ENCODE results near the gene PROS1. TPM values are rescaled to one million over a fixed set of nuclear protein-coding genes. Genes with fewer than 3 reads are reported as not detected.

PROS1 gene
- polyA plus RNA-seq, 1 donor (not counting 4 experiments of a cell fraction or from before 2014, with no cell fraction given) = 3.8 TPM

GRCh38 chr3:93979850-93980676 lies 6.4 kb upstream of the PROS1 start, which contains the start of gene ARL13B:
Gene ARL13B (plus strand): TSS chr3:93980155. CDS start chr3:93980424, 269 bp downstream.
- Histone ChIP-seq H3K9me1 (ENCODE audit: control insufficient read depth, extremely low read depth, insufficient read depth, low read length) (no peaks in the 10 kb centered on the region), H3K4me3 (ENCODE audit: control insufficient read depth in 2 of 3, extremely low read depth in 1 of 3, insufficient read depth in 2 of 3, low read depth in 1 of 3, low read length in 3 of 3) (peak within 1 kb of the TSS; percentile 77 to 96 (median 89)), H3K9ac (ENCODE audit: control insufficient read depth, extremely low read depth, insufficient read depth, low read length) (peak within 1 kb of the TSS; percentile 76), H3K4me2 (ENCODE audit: control insufficient read depth, extremely low read depth, insufficient read depth, low read depth, low read length) (peak within 1 kb of the TSS; percentile 85), H3K27ac (ENCODE audit: control insufficient read depth, insufficient read depth, low read length) (peak within 1 kb of the TSS; percentile 80), H2AFZ (ENCODE audit: control insufficient read depth, low read length) (peak within 1 kb of the TSS; percentile 94), H3K27me3 (ENCODE audit: control insufficient read depth, extremely low read depth, insufficient read depth, low read length) (no peaks in the 10 kb centered on the region), H4K20me1 (ENCODE audit: control insufficient read depth, extremely low read depth, insufficient read depth, low read length) (no peaks in the 10 kb centered on the region), H3K36me3 (ENCODE audit: control insufficient read depth in 2 of 2, extremely low read depth in 1 of 2, insufficient read depth in 2 of 2, low read length in 2 of 2) (no peaks in the 10 kb centered on the region), H3K4me1 (ENCODE audit: control insufficient read depth, extremely low read depth, insufficient read depth, low read length) (peaks cover 8% of the 10 kb centered on the region), H3K79me2 (ENCODE audit: control insufficient read depth, insufficient read depth, low read length) (peaks cover 24% of the 10 kb centered on the region), H3K9me3 (ENCODE audit: control insufficient read depth, low read depth, low read length) (no peaks in the 10 kb centered on the region)
- no peak for TF ChIP-seq CTCF (optimal IDR thresholded peaks at IDR 0.05 in 1 of 3, IDR thresholded peaks at IDR 0.05 in 1 of 3, conservative IDR thresholded peaks at IDR 0.05 in 1 of 3; ENCODE audit: extremely low read depth in 1 of 3, insufficient read depth in 2 of 3, low read length in 3 of 3)
- no peak for TF ChIP-seq EZH2 (IDR thresholded peaks at IDR 0.05; ENCODE audit: low read length)
- FAIRE-seq (peak; percentile 97), DNase-seq (ENCODE audit: low read depth, low spot score) (peak; percentile 60)
- dilution Hi-C loops (cut with MboI; ENCODE audit: extremely low pct_ligation_motif_present, low sequenced_read_pairs) = no loop called here

- no peaks in the 10 kb centered on the region for H3K36me3 ChIP-seq (ENCODE audit: control insufficient read depth in 2 of 2, extremely low read depth in 1 of 2, insufficient read depth in 2 of 2, low read length in 2 of 2)
- no peaks in the 10 kb centered on the region for H3K79me2 ChIP-seq (ENCODE audit: control insufficient read depth, insufficient read depth, low read length)
- H3K4me2 ChIP-seq (ENCODE audit: control insufficient read depth, extremely low read depth, insufficient read depth, low read depth, low read length) = no peak overlapping the region
- H4K20me1 ChIP-seq (ENCODE audit: control insufficient read depth, extremely low read depth, insufficient read depth, low read length) = no peaks in the 10 kb centered on the region
- FAIRE-seq (no peak), DNase-seq (ENCODE audit: low read depth, low spot score) (no peak)
- H3K9ac ChIP-seq (ENCODE audit: control insufficient read depth, extremely low read depth, insufficient read depth, low read length) = no peak overlapping the region
- no peak overlapping the region for H2AFZ ChIP-seq (ENCODE audit: control insufficient read depth, low read length)
- dilution Hi-C loops (cut with MboI; ENCODE audit: extremely low pct_ligation_motif_present, low sequenced_read_pairs) = no loop called here
- no peak overlapping the region for H3K4me3 ChIP-seq (ENCODE audit: control insufficient read depth in 2 of 3, extremely low read depth in 1 of 3, insufficient read depth in 2 of 3, low read depth in 1 of 3, low read length in 3 of 3)
- no peaks in the 10 kb centered on the region for H3K27me3 ChIP-seq (ENCODE audit: control insufficient read depth, extremely low read depth, insufficient read depth, low read length)
- TF ChIP-seq CTCF (optimal IDR thresholded peaks at IDR 0.05 in 1 of 3, IDR thresholded peaks at IDR 0.05 in 1 of 3, conservative IDR thresholded peaks at IDR 0.05 in 1 of 3; ENCODE audit: extremely low read depth in 1 of 3, insufficient read depth in 2 of 3, low read length in 3 of 3) (no peak), EZH2 (IDR thresholded peaks at IDR 0.05; ENCODE audit: low read length) (no peak)
- no peaks in the 10 kb centered on the region for H3K9me3 ChIP-seq (ENCODE audit: control insufficient read depth, low read depth, low read length)
- H3K9me1 ChIP-seq (ENCODE audit: control insufficient read depth, extremely low read depth, insufficient read depth, low read length) = no peaks in the 10 kb centered on the region
- H3K27ac ChIP-seq (ENCODE audit: control insufficient read depth, insufficient read depth, low read length) = no peak overlapping the region
- H3K4me1 ChIP-seq (ENCODE audit: control insufficient read depth, extremely low read depth, insufficient read depth, low read length) = peaks cover 4% of the 10 kb centered on the region
Measured at GRCh38 chr3:93969997-93970396, 3.7 kb downstream of the PROS1 start.
